ENCODE data around the gene PALS2.
A peak's percentile ranks its signal among the peaks of the same experiment; 100 is the strongest.

The PALS2 gene

GRCh38 chr7:24572997-24573553 is at the start of gene PALS2:
Gene PALS2 (plus strand): TSS chr7:24573452. CDS start chr7:24623668, 50,216 bp downstream.
- DNase-seq (ENCODE audit: low read depth in 1 of 2, low spot score in 1 of 2) = peak; percentile 54 to 57

DNA sequence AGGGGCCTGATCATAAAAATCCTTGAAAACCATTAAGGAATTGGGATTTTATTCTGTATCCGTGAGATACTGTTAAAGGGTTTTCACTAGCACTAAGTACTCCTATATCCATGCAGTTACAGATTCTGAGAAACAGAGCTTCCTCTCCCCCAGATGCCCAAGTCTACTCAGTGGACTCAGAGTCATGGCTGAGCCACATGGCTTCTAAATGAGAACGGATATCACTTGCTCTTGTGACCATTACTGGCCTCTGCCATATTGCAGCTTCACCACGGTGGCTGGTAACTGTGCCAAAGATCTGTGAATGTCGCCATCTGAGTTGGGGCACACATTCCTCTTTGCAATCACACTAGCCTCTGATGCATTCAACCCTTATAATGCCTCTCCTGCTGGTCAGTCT is 42.0 kb upstream of the PALS2 start:
- DNase-seq (ENCODE audit: low read depth in 1 of 2, low spot score in 1 of 2) = no peak

DNA sequence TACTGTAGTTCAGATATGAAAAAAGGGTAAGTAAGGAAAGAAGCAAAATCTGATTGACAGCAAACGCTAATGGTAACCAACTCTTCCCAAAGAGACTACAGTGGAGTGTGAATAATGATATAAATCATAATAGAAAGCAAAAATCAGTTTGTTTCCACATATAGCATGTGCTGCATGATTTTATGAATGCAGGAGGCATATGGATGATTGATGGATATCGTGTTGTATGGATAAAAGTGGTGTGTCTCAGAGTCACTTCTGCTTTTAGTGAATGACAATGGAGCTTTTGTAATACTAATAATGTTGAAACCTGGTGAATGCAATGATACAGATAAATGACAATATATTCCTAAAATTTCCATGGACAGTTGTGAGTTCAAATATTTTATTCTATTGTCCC is 36.6 kb upstream of the PALS2 start:
- DNase-seq (ENCODE audit: low read depth in 1 of 2, low spot score in 1 of 2) = no peak

- no peak for DNase-seq (ENCODE audit: low read depth in 1 of 2, low spot score in 1 of 2)
Measured at GRCh38 chr7:24540956-24541355, 32.3 kb upstream of the PALS2 start.

DNA sequence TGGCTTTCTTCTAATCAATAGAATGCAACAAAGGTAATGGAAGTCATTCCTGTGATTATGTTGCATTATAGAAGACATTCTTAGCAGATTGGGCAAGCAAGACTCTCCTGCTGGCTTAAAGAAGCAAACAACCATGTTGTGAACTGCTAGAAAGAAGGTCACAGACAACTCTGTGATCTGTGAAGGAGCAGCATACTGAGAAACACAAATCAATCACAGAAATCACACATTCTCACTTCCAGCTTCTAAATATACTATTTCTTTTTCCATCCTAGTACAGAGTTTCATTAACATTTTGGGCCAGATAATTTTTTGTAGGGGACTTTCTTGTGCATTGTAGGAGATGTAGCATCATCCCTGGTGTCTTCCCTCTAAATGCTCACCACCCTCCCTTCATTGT is 28.0 kb upstream of the PALS2 start:
- DNase-seq (ENCODE audit: low read depth in 1 of 2, low spot score in 1 of 2) = no peak

GRCh38 chr7:24548390-24548789 is 24.9 kb upstream of the PALS2 start:
- DNase-seq (ENCODE audit: low read depth in 1 of 2, low spot score in 1 of 2) = no peak

DNA sequence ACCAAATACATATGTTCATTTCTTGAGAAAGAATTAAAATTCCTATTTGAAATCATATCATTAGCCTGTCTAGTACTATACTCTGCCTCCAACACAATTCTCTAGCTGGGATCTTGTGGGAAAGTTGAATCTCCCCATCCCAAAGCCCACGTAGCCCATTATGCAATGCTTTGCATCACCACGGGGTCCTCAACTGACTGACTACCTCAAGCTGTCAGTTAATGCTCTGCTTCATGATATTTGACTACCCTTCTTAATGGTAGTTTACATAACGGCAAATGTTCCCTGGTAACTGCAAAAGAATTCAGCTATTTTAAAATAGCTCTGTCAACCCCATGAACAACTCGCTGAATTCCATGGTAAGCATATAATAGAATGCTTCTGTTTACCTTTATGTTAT is 23.3 kb upstream of the PALS2 start:
- DNase-seq (ENCODE audit: low read depth in 1 of 2, low spot score in 1 of 2) = no peak

GRCh38 chr7:24555184-24555583 is 18.1 kb upstream of the PALS2 start:
- DNase-seq (ENCODE audit: low read depth in 1 of 2, low spot score in 1 of 2) = no peak

DNA sequence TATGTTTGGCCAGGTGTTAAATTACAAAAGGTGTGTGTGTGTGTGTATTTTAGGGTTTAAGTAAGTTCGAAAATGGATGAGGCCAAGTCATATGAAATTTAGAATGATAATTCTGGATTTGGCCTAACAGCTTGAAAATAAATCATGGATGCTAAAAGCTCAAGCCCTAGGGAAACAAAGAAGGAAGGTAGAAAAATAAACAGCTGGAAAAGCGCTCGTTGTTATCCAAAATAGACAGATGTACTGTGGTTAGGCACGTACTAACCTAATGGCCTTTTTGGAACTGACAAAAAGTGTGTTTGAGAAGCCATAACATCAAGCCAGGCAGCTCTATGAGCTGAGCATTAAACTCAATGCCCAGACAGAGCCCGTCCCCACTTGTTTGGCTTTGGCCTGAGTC is 17.5 kb upstream of the PALS2 start:
- DNase-seq (ENCODE audit: low read depth in 1 of 2, low spot score in 1 of 2) = no peak

DNA sequence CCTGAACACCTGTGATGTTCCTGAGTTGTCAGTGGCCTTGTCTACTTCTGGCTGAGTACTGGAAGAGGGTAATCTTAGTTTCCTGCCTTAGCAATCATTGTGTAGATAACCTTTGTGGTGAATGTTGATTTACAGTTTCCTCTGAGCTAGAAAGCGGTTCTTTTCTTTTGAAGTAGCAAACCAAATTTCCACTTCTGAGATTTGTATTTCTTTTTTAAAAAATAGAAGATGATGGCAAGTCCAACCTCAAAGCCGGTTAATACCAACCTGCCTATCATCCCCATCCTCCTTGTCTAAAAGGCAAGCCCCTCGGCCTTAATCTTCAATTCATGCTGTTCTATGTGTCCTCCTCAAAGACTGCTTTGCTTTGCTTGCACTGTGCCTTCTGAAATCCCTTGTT is 12.5 kb upstream of the PALS2 start:
- DNase-seq (ENCODE audit: low read depth in 1 of 2, low spot score in 1 of 2) = no peak

DNA sequence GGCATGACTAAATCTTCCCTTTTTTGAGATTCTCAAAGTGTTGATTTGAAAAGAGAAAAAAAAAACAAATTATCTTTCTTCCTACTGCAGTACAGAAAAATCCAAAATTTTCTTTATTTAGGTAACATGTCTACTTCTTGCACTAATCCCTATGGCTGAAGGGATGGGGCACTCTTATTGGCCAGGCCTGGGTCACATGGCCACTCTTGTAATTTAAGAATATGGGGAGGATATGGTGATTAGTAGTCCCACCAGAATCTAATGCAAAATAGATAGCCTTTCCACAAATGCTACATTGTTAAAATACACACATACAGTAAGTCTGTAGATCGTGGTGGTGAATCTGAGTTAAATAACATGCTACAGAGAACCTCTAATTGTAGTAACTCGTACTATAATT is 7.0 kb upstream of the PALS2 start:
- DNase-seq (ENCODE audit: low read depth in 1 of 2, low spot score in 1 of 2) = no peak

DNA sequence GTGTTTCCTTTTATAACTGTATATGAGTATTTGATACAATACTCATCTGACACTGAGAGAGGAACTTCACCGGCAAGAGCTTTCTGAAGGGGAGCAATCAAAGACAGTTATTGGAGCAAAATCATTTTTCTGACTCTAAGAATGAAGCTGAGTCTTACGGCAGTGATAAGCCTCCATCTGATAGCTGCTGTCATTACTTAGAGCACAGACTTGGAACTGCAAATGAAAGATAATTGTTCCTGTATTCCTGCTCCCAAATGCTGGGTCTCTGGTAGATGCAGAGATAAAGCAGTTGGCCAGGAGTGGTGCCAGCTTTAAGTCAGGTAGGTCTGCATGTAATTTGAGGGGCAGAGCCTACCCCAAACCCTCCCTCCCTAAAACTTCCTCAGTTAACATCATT is 2.3 kb upstream of the PALS2 start:
- DNase-seq (ENCODE audit: low read depth in 1 of 2, low spot score in 1 of 2) = no peak

- DNase-seq (ENCODE audit: low read depth in 1 of 2, low spot score in 1 of 2) = no peak
Measured at GRCh38 chr7:24572016-24572392, 1.2 kb upstream of the PALS2 start.

DNA sequence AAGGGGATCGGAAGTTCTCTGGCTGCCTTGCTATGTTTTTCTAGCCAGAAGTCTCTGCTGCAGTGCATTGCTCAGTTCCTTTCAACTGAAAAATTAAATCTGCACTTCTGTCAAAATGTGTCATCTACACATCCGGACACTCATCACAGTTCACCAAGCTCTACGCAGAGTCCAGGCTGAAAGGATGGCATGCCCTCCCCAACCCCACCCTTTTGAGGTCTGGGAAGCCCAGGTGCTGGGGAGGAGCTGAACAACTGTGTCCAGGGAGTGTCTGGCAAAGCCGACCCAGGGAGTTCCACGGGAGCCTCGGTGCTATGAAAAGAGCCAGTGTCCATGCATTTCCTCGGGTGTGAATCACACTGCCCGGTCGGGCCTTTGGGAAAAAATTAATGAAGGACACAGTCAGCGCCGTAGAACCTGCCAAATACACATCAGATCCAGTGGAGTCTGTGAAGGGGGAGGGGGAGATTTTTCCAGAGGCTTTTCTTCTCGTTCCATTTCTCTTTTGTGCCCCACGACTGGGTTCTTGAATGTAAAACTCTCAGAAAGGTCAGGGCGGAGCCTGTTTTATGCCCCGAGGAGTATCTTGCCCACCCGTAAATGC is 757 bp upstream of the PALS2 start:
- peak in 1 of 2 donors; percentile 2 for DNase-seq (ENCODE audit: low read depth in 1 of 2, low spot score in 1 of 2)

DNA sequence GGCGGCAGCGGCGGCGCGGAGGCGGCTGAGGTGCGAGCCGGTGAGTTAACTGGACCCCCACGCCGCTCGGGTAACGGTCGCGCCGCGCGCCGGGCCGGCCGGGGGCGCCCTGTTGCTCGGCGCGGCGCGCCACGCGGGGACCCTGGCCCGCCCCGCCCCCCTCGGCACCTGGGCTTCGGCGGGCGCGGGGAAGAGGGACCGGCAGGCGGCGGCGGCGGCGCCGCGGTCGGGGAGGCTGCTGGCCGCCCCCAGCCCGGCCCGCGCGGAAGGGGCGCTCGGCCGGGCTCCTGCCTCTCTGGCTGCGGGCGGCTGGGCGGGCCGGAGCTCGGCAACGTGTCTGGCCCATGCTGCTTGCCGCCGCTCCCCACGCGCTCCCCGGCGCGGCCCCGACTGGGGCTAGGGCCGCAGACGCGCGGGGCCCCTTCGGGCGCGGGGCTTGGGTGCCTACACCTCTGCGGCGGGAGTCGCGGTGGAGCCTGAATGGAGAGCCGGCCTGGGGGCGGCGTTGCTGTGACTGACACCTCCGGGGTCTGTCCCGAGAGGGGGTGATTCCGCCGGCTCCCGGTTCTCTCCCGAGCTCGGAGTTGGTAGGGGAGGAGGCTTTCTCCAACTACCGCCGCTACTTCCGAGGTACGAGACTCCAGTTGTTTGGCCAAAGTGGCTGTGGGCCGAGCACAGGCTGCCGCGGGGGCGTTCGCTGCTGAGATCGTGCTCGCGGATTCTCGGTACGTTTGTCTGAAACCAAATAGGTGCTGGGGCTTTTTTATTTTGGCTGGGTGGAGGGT is 494 bp downstream of the PALS2 start:
- peak; percentile 16 to 18 for DNase-seq (ENCODE audit: low read depth in 1 of 2, low spot score in 1 of 2)

- no peak for DNase-seq (ENCODE audit: low read depth in 1 of 2, low spot score in 1 of 2)
Measured at GRCh38 chr7:24574386-24574785, 1.1 kb downstream of the PALS2 start.

DNA sequence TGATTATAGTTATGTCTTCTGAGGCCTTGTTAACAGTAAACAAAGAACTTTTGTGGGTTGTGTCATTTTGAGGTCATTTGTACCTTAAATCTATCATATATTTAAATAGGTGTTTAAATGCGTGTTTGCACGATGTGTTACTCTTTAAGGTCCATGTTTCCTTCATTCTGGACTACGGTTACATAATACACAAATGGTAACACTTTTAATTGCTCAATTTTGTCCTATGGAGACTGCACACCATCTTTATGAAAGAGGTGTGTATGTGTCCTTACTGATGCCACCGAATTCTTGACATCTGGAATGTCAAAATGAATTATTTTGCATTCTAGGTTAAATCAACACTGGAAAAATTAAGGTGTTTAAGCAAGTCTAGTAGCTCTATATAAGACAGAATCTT is 1.7 kb downstream of the PALS2 start:
- DNase-seq (ENCODE audit: low read depth in 1 of 2, low spot score in 1 of 2) = no peak

DNA sequence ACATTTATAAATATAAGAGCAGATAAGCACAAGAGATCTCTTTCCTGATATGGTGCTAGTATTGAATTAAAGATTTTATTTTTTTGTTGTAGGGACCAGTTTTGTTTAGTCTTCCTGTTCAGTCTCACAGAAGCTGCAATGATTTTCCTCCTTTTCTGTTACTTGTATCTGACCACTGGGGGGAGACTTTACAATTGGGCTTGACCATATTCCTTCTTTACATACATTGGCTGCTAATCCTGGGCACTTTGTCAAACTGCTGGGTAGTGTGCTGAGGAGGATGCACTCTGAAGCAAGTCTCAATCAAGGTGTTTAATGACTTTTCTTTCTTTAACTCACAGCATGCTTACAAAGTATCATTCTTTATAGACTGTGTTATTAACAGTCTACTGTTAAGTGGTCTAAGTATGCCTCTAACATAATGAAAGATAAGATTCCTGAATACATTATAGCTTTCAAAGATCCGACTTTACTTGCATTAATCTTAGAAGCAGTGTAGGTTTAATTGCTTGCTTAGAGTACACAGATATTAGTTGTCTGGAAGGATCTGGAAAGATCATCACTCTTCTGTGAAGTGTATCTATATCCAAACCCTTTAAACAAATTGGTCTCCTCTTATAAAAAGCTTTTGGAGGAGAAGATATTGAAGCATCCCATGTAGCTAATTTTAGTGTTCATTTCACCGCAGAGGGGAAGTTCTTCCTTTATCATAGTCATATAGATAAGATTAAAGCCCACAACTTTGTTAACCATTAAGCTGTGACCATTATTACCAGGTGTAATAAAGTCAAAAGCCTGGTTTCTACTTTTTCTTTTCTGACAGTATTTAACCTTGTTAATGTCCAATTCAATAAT is 3.1 kb downstream of the PALS2 start:
- no peak for DNase-seq (ENCODE audit: low read depth in 1 of 2, low spot score in 1 of 2)

DNA sequence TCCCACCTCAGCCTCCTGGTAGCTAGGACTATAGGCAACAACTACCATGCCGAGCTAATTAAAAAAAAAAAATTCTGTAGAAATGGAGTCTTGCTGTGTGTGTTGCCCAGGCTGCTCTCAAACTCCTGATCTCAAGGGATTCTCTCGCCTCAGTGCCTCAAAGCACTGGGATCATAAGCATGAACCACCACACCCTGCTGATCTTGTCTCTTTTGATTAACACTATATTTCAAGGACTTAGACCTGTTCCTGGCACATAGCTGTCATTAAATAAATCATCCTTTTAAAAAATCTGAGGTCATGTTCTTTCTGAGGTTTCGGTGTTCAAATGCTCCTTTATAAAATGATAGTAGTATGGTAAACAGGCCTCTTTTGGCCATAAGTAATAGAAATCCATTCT is 4.8 kb downstream of the PALS2 start:
- DNase-seq (ENCODE audit: low read depth in 1 of 2, low spot score in 1 of 2) = no peak

- no peak for DNase-seq (ENCODE audit: low read depth in 1 of 2, low spot score in 1 of 2)
Measured at GRCh38 chr7:24580283-24580946, 7.2 kb downstream of the PALS2 start.

GRCh38 chr7:24582166-24582565 is 8.9 kb downstream of the PALS2 start:
- no peak for DNase-seq (ENCODE audit: low read depth in 1 of 2, low spot score in 1 of 2)
